NT2/D1 (cell line): Measurements from ENCODE around the gene ZGRF1.

Experiments used
- YY1 ChIP-seq: IDR thresholded peaks from 2 replicates; pipeline ENCODE4 v1.6.1; 2011; ENCODE audit not compliant: insufficient read length, insufficient read depth
- ZNF274 ChIP-seq: IDR thresholded peaks from 2 replicates; pipeline ENCODE4 v1.6.1; 2011; ENCODE audit warnings: mild to moderate bottlenecking, low read depth, low read length

- TF ChIP-seq YY1 = no peak
- no peak for TF ChIP-seq ZNF274
These were observed 43.1 kb downstream of the ZGRF1 start for GRCh38 chr4:112593438-112594133.
